GM12891 (cell line): ENCODE data around the gene HLCS.

Source experiments
- POLR2A ChIP-seq: IDR thresholded peaks from 2 replicates; pipeline ENCODE4 v1.6.1; 2011; ENCODE audit warnings: low read depth, low read length, control low read depth
- POLR2AphosphoS5 ChIP-seq: IDR thresholded peaks from 2 replicates; pipeline ENCODE4 v1.6.1; 2011; ENCODE audit warnings: low read depth, low read length, control low read depth
- POU2F2 ChIP-seq: IDR thresholded peaks from 2 replicates; pipeline ENCODE4 v1.6.1; 2011; ENCODE audit warnings: low read depth, mild to moderate bottlenecking, control low read depth, low read length, moderate library complexity
- TAF1 ChIP-seq: IDR thresholded peaks from 2 replicates; pipeline ENCODE4 v1.6.1; 2011; ENCODE audit warnings: low read depth, low read length, control low read depth

DNA sequence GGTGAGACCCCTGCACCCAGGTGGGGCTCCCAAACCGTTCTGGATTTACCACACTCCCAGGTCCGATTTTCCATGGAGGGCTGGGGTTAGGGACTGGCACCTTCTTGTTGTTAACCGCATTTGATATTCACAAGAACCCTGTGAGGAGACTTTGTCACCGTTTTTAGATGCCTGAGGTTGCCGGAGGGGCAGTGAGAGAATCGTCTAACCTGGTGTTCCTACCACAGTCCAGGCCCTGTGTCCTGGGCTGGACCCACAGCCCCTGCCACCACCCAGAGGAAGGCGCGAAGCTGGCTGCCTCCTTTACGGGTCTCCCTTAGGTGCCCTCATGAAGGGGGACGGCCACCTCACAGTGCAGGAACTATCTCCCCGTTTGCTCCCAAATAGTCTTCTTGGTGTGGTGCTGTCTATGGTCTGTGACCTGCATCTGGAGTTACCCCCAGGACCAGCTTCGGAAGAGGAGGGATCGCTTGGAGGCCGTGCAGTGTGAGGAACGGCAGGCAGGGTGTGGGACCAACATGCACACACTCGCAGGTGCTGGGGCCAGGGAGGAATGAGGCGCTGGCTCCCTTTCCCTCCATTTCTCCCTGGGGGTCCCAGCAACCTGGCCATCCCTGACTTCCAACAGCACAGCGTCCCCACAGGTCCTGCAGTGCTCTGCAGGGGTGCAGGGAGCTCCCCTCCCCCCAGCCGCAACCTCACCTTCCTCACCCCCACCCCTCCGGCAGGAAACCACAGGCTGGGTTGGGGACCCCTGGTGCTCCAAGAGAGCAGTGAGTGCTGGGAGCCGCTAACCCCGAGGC, 260.6 kb downstream of the HLCS start:
- TF ChIP-seq POLR2A (no peak), TAF1 (no peak), POLR2AphosphoS5 (no peak), POU2F2 (no peak)
